ENCODE results near the gene GAA.

GAA gene

GRCh38 chr17:80061421-80061820 is 40.0 kb upstream of the GAA start:
- no peak overlapping the region for H3K4me2 ChIP-seq (ENCODE audit: low read depth, low read length, poor library complexity, severe bottlenecking)
- TF ChIP-seq CTCF (conservative IDR thresholded peaks at IDR 0.05; ENCODE audit: low read length) = no peak
- no peaks in the 10 kb centered on the region for H3K27me3 ChIP-seq (ENCODE audit: insufficient read depth, low read length, poor library complexity, severe bottlenecking)

GRCh38 chr17:80063830-80064585 is 37.4 kb upstream of the GAA start:
- Histone ChIP-seq H3K36me3 (ENCODE audit: insufficient read depth, low read length) (no peaks in the 10 kb centered on the region), H3K4me1 (ENCODE audit: insufficient read depth, low read length, poor library complexity, severe bottlenecking) (no peaks in the 10 kb centered on the region), H3K9me3 (ENCODE audit: insufficient read depth, low read depth, low read length) (no peaks in the 10 kb centered on the region), H3K4me3 (ENCODE audit: low read length, poor library complexity, severe bottlenecking) (no peak overlapping the region), H4K20me1 (ENCODE audit: insufficient read depth, low read length, poor library complexity, severe bottlenecking) (no peaks in the 10 kb centered on the region), H2AFZ (ENCODE audit: low read length) (no peak overlapping the region), H3F3A (ENCODE audit: low read depth) (no peaks in the 10 kb centered on the region), H3K9ac (ENCODE audit: low read depth, low read length, poor library complexity, severe bottlenecking) (no peak overlapping the region), H3K27me3 (ENCODE audit: insufficient read depth, low read length, poor library complexity, severe bottlenecking) (no peaks in the 10 kb centered on the region), H3K4me2 (ENCODE audit: low read depth, low read length, poor library complexity, severe bottlenecking) (no peak overlapping the region), H3K79me2 (ENCODE audit: insufficient read depth, low read length) (no peaks in the 10 kb centered on the region), H3K9me2 (replicated peaks; ENCODE audit: low read depth, low read length) (no peaks in the 10 kb centered on the region)
- TF ChIP-seq EZH2phosphoT487 (IDR thresholded peaks at IDR 0.05; ENCODE audit: borderline replicate concordance) = no peak
- no peak for TF ChIP-seq CTCF (conservative IDR thresholded peaks at IDR 0.05; ENCODE audit: low read length)

More at GRCh38 chr17:80061421-80061820, 40.0 kb upstream of the GAA start:
- H3F3A ChIP-seq (ENCODE audit: low read depth) = no peaks in the 10 kb centered on the region
- no peaks in the 10 kb centered on the region for H3K4me1 ChIP-seq (ENCODE audit: insufficient read depth, low read length, poor library complexity, severe bottlenecking)
- H3K9me2 ChIP-seq (replicated peaks; ENCODE audit: low read depth, low read length) = no peaks in the 10 kb centered on the region
- no peaks in the 10 kb centered on the region for H3K79me2 ChIP-seq (ENCODE audit: insufficient read depth, low read length)
- no peaks in the 10 kb centered on the region for H3K9me3 ChIP-seq (ENCODE audit: insufficient read depth, low read depth, low read length)
- no peak overlapping the region for H3K4me3 ChIP-seq (ENCODE audit: low read length, poor library complexity, severe bottlenecking)
- no peaks in the 10 kb centered on the region for H4K20me1 ChIP-seq (ENCODE audit: insufficient read depth, low read length, poor library complexity, severe bottlenecking)
- H3K9ac ChIP-seq (ENCODE audit: low read depth, low read length, poor library complexity, severe bottlenecking) = no peak overlapping the region
- no peak overlapping the region for H2AFZ ChIP-seq (ENCODE audit: low read length)
- no peaks in the 10 kb centered on the region for H3K36me3 ChIP-seq (ENCODE audit: insufficient read depth, low read length)

GRCh38 chr17:80064696-80065095 is 36.7 kb upstream of the GAA start:
- Histone ChIP-seq H3K9ac (ENCODE audit: low read depth, low read length, poor library complexity, severe bottlenecking) (no peak overlapping the region), H2AFZ (ENCODE audit: low read length) (no peak overlapping the region), H3F3A (ENCODE audit: low read depth) (no peaks in the 10 kb centered on the region), H4K20me1 (ENCODE audit: insufficient read depth, low read length, poor library complexity, severe bottlenecking) (no peaks in the 10 kb centered on the region), H3K4me3 (ENCODE audit: low read length, poor library complexity, severe bottlenecking) (no peak overlapping the region), H3K4me2 (ENCODE audit: low read depth, low read length, poor library complexity, severe bottlenecking) (no peak overlapping the region), H3K36me3 (ENCODE audit: insufficient read depth, low read length) (no peaks in the 10 kb centered on the region), H3K4me1 (ENCODE audit: insufficient read depth, low read length, poor library complexity, severe bottlenecking) (no peaks in the 10 kb centered on the region), H3K79me2 (ENCODE audit: insufficient read depth, low read length) (no peaks in the 10 kb centered on the region), H3K9me3 (ENCODE audit: insufficient read depth, low read depth, low read length) (no peaks in the 10 kb centered on the region), H3K9me2 (replicated peaks; ENCODE audit: low read depth, low read length) (no peaks in the 10 kb centered on the region), H3K27me3 (ENCODE audit: insufficient read depth, low read length, poor library complexity, severe bottlenecking) (no peaks in the 10 kb centered on the region)
- TF ChIP-seq CTCF (conservative IDR thresholded peaks at IDR 0.05; ENCODE audit: low read length) (no peak), EZH2phosphoT487 (IDR thresholded peaks at IDR 0.05; ENCODE audit: borderline replicate concordance) (no peak)

All from Loucy (cell line).